Frontal cortex (tissue), 4 donors: Measurements from ENCODE around the gene POGLUT3. TPM values are rescaled to one million over a fixed set of nuclear protein-coding genes. Genes with fewer than 3 reads are reported as not detected.

Experiments used
- DNase-seq, 2 donors: peaks; one replicate each; pipeline ENCODE4 v3.0.0; 2012; ENCODE audit warnings: low spot score in 2 of 2
- FAIRE-seq: peaks from 2 replicates; lab custom pipeline; 2012; peaks lifted over from hg19 to GRCh38; lab: Jason Lieb, UNC
- total RNA-seq: library from RNA; depleted of rRNA; stranded (reverse); fragments of >200 nt; gene quantifications from one replicate; pipeline ENCODE4 v1.2.3, GENCODE V29; 2014
- donor health status: control.
- donor health status: control.
- donor health status: control.

The POGLUT3 gene, protein sequence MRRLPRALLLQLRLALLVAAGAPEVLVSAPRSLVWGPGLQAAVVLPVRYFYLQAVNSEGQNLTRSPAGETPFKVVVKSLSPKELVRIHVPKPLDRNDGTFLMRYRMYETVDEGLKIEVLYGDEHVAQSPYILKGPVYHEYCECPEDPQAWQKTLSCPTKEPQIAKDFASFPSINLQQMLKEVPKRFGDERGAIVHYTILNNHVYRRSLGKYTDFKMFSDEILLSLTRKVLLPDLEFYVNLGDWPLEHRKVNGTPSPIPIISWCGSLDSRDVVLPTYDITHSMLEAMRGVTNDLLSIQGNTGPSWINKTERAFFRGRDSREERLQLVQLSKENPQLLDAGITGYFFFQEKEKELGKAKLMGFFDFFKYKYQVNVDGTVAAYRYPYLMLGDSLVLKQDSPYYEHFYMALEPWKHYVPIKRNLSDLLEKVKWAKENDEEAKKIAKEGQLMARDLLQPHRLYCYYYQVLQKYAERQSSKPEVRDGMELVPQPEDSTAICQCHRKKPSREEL
- 5.7 TPM for total RNA-seq

DNA sequence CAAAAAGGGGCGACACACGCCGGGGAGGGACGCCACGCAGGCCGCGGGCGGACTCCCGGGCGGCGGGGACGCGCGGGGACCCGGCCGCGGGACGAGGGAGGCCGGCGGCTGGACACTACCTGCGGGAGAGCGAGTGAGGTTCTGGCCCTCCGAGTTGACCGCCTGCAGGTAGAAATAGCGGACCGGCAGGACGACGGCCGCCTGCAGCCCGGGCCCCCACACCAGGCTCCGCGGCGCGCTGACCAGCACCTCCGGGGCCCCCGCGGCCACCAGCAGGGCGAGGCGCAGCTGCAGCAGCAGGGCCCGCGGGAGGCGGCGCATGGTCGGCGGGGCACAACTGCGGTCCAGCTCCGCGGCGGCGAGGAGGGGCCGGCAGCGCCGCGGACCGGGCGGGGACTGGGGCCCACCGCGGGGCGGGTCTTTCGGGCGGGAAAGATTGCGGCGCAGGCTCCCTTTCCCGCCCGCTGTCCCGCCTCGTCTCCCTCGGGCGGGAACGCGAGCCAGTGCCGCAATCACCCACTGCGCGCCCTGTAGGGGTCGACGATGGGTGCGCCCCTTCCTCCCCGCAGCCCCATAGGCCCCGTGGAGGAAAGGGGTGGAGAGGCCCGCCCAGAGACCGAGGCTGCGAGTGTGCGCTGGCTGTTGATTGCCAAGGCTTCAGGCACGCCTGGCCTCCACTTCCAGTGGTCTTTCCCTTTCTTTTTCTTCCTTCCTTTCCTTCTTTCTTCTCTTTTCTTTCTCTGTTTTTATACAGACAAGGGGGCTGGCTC lies at the start of gene POGLUT3:
TSS of gene POGLUT3 (minus strand) at position 339 of the 770 bp plus-strand sequence. CDS start at position 321, 18 bp downstream.
- FAIRE-seq, result no peak
- DNase-seq, result peak; percentile 58 to 71

DNA sequence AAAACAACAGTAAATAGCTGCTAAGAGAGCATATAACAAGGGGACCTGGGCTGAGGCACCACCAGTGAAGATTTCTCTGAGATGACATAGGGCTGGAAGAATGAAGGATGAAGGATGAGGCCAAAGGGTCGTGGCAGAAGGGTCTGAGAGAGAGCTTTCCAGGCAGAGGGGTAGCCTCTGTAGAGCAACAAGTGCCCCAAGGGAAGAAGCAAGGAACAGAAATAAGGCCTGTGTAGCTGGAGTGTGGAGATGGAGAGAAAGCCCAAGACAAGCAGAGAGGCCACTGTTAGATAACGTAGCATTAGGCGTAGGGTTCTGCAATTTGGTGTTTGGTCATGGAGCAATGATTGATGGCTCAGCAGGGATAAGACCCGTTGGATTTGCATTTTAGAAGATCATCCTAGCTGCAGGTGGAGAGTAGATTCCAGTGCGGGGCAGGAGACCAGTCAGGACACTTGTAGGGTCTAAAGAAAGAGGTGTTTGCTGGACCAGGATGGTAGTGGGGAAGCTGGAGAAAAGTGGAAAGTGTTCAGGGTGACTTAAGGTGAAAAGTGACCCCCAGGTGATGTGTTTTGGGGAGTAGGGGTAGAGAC lies 47.8 kb upstream of the POGLUT3 start:
- DNase-seq, result no peak
- FAIRE-seq, result no peak

DNA sequence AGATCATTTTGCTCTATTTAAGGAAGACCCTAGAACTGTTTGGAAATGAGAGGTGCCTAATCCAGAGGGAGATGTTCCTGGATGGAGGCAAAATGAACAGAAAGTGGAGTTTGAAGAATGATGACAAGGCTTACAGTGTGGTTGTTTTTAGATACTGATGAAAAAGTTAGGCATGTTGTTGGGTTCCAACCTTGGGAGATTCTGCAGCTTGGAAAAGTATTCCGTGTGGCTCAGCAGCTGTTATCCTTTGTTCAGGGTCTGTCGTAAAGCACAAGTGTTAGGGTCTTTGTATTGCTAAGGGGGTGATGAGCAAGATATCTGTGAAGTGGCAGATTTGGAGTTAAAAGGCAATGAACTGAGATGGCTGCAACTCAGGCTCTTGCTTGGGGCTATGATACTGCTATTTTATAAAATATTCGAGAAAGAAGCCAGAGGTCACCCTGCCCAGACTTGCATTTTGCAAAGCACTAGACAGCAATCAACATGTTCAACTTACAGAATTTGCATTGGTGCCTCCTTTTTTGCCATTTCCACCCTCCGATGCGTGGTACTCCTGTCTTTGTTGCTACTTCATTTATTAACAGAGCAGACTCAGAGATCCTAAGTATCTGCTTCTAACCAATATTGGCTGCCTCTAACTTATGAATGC lies 45.3 kb upstream of the POGLUT3 start:
- no peak for FAIRE-seq
- DNase-seq, result no peak

DNA sequence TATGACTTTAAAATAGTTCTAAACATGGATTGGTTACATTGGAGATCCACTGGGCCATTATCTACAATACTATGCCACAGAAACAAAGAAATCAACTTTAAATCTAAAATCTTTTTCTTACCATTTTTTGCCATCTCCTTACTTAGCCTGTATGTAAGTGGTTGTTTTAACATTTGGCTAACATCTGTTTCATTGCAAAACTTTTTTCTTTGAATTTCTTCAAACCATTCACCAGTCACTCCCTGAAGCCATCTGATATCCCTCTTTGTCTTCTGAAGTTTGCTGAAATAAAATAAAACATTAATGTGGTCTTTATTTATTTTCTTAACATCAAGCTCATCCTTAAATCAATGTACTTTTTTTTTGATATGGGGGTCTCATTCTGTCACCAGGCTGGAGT lies 43.3 kb upstream of the POGLUT3 start:
- DNase-seq (no peak), FAIRE-seq (no peak)

DNA sequence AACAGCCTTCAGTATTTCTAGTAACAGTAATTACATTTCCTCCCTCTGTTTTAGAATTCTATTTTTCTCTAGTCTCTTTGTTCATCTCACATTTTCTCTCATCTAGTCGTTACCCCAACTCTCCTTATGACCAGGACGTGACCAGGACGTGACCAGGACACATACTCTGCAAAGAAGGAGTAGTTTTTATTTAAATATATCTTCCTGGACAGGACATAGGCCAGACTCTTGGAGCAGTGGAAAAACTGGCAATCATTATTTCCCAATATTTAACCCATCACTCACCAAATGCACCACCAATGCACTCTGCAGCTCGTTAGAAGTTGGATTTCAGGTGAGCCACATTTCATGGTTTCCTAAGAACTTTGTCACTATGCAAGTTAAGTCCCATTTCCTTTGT lies 40.3 kb upstream of the POGLUT3 start:
- DNase-seq (no peak), FAIRE-seq (no peak)

DNA sequence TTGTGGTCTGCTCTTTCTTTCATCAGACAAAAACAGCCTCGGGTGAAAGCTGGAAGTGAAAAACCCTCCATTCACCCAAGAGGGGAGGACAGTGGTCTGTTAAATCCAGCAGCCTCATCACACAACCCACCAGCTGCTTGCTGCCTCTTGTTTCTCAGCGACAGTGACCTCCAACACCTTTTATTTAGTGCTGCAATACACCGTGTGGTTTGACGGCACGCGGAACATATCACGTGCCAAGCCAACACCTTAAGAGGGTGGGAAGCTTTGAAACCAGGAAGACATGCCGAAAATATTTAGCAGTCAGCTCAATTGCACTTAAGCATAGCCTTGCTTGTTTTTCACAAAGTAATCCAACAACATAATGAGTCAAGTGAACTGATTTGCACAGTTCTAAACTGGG lies 39.8 kb upstream of the POGLUT3 start:
- no peak for FAIRE-seq
- no peak for DNase-seq

DNA sequence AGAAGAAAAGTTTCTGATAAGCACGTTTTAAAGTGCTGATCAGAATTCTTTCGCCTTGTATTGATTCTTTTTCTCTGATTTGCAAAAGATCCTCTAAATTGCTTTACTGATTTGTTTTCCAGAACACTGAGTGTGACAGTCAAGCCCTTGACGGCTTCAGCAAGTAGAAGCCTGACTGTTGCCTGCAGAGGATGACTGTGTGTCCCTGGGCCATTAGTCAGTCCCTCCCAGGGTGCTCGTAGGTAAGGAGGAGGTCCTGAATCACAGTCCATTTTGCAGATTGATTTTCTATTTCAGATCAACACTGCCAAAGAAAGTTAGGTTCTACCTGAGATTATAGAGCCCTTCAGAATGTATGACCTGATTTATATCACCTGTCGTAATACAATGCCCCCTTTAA lies 38.6 kb upstream of the POGLUT3 start:
- DNase-seq (no peak), FAIRE-seq (no peak)

DNA sequence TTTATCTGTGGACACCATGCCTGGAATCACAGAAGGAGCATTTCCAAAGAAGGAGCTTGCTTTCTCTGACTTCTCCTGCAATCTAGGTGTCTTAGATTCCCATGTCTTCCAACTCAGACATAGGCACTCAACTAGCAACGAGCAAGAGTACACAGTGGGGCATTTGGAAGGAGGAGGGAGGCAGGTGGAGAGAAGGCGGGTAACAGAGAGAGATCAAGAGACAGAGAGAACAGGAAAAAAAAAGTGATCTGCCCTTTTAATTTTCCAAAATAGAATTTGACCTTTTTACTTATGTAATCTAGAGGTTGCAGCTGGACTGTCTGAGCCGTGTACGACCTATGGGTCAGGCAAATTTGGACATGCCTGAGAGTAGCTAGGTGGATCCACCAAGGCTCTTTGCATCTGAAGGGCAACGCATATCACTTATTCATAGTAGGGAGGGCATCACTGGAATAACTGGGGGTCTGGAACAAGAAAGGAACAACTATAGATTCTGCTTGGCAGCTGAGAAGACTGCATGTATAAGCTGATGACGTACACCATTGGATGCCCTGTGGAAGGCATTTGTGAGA lies 37.3 kb upstream of the POGLUT3 start:
- no peak for DNase-seq
- no peak for FAIRE-seq

DNA sequence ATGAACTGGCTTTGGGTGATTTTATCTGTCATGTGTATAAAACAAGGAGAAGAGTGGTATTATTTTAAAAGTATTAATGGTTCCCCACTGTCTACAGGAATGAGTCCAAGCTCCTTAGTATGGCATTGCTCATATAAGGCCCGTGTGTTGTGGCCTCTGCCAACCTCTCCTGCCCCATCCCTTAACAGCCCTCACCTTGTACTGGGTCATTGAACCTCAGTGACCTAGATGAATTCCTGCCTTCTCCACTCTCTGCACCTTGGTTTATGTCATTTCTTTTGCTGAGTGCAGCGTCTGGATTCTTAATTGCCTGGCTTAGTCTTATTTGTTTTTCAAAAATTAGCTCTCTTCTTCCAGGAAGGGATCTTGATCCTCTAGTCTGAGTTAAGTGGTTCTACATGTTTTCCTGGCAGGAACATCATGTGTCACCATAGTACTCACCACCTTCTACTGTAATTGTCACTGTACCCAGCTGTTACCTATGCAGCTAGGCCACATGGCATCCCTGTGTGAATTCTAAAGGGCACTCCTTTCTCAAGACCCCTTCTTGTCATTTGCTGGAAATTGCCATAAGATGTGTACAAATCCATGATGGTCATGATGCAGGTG lies 36.2 kb upstream of the POGLUT3 start:
- FAIRE-seq, result no peak
- DNase-seq, result no peak

DNA sequence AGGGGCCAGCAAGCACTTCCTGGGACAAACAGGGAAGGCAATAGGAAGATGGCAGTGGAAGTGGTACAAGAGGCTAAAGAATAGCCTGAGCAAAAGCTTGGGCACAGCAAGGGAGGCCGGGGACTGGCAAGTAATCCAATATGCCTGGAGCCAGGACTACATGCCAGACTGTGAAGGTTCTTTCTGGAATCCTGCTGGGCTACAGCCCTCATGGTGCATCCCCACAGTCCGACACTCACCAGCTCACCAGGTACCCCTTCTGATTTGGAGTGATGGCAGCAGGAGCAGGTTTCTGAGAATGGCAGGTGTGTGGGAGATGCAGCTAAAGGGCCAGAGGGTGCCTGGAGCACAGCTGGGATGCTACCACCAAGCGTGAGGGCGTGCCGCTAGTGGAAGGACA lies 32.2 kb upstream of the POGLUT3 start:
- FAIRE-seq (no peak), DNase-seq (no peak)

DNA sequence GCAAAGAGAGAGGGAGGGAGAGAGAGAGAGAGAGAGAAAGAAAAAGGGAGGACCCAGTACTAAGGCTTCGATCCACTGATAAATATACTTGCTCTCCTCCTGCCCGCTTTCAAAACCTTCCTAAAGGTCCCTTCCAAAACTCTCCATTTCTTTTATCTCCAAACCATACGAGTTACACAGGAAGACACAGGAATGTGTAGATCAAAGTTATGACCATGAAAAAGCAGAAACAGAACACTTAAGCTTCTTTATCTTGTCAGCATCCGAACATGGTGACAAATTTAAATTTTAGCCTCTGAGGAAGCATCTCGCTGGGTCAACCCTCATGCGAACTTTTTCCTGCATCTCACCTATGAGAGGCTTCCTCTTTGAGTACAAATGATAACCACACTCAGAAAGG lies 29.2 kb upstream of the POGLUT3 start:
- no peak for FAIRE-seq
- no peak for DNase-seq

DNA sequence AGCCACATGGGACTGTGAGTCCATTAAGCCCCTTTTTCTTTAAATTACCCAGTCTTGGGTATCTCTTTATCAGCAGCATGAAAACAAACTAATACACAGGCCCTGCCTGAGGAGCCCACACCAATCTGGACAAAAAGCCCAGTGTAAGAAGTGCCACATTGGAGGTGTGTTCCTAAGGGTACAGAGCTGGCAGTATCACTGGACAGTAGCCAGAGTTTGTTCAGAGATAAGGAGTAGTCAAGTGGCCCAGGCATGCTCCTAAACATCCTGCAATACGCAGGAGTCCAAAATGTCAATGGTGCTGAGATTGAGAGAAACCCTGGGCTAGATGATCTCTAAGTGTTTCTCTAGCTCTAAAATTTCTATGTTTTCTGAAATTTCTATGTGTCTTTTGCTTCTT lies 27.0 kb upstream of the POGLUT3 start:
- no peak for DNase-seq
- FAIRE-seq, result no peak

DNA sequence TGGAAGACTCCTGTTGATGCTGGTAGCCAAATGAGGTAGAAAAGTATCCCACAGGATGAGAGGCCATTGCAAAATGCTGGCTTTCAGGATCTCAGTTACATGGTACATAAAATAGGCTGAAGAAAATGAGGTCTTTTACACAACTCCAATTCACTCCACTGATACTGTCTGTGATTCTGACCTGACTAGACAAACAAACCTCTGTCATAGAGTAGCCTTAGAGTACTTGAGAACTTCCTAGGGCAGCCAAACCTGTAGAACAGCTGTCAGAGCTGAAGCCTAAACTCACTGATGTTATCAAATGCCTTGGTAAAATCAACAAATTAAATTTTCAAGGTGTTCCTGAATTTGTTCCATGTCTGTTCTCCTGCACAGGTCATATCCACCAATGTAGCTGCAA lies 26.2 kb upstream of the POGLUT3 start:
- DNase-seq (no peak), FAIRE-seq (no peak)

DNA sequence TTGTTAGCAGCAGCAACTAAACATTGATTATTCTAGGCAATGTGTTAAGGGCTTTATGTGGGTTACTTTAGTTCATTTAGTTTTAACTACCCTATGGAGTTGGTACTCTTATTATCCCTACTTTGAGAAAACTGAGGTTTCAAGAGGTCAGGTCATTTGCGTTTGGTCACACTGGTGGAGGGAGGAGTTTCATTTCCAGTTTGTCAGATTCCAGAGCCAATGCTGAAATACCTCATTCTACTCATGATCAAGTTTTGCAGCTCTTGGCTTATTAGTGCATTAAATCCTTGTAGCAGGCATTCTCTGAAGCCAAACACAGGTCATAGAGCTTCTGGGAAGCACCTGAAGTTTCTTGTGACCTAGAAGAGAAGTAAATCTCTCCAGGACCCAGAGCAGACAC lies 24.1 kb upstream of the POGLUT3 start:
- no peak for FAIRE-seq
- no peak for DNase-seq

DNA sequence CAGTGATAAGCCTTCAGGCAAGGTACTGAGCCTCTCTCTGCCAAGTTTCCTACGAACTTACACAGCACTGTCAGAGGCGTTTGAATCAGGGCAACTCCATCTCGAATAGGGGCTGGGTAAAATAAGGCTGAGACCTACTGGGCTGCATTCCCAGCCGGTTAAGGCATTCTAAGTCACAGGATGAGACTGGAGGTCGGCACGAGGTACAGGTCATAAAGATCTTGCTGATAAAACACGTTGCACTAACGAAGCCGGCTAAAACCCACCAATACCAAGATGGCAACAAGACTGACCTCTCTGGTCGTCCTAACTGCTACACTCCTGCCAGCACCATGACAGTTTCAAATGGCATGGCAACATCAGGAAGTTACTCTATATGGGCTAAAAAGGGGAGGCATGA lies 20.4 kb upstream of the POGLUT3 start:
- DNase-seq, result no peak
- no peak for FAIRE-seq

DNA sequence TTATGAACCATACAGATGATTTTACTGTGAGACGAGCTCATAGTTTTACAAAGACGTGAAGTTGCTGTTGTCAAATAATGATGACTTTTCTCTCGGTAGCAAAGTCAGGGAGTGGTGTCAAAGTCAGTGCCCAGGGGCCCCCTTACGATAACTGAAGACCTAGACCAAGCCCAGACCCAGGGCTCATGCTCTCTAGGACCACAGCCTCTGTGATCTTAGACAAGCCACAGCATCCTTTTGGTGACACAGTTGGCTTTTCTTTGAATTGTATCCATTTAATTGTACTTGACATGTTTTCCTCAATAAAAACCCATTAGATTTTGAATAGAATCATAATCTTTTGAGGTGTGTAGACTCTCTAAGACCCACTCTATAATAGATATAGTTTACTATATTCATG lies 17.9 kb upstream of the POGLUT3 start:
- FAIRE-seq (no peak), DNase-seq (no peak)

DNA sequence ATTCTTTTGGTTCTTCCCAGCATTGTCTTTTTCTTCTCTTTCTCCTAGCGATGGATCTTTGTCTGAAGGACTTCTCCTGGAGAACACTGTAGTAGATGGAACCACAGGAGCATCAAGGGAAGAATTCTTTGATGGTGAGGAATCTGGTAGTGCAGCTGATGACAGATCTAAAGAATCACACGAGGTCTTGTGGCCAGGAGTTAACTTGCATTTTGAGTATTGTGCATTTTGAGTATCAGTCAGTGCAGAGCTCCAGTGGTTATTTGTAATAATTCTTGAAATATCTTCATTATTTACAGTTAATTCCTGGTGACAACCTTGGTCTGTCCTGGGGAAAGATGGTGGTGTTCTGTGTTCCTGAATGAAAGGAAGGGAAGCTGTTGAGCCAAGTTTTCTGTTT lies 14.5 kb upstream of the POGLUT3 start:
- no peak for DNase-seq
- no peak for FAIRE-seq

DNA sequence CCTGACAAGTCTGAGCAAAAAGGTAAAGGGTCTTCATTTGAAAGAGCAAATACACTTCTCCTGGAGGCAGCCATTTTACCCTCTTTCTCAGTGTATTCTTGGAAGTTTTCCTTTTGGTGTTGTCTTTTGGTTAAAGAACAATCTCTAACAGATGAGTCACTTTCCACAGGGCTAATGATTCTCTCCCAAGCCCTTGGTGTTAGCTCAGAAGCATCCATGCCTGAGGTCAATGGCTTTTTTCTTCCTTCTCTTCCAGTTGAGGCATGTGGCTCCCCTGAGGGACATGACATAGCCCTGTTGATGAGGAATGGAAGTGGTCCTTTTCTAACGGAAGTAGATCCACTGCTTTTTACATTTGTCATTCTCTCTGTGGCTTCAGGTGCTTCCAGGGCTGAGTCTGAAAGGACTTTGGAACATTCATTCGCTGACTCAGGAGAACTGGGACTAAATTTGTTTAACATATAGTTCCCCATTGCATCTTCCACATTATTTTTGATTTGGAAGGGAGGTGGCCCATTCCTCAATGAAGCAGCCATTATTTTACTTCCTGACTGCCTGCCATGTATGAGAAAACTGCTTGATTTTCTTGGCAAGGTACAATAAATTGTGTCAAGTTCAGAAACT lies 13.8 kb upstream of the POGLUT3 start:
- FAIRE-seq (no peak), DNase-seq (no peak)
